RCC 7860 (cell line): Measurements from ENCODE around the gene RBX1.
A peak's percentile ranks its signal among the peaks of the same experiment; 100 is the strongest.
"Not testable (repeated sequence)": the region's sequence is repeated elsewhere in the genome, so short reads cannot be mapped to it uniquely, and the experiment has no call there.

Experiments
- DNase-seq: peaks from one replicate; pipeline ENCODE4 v3.0.0-alpha.2; 2015; ENCODE audit warnings: low spot score
- FAIRE-seq: peaks from 2 replicates; lab custom pipeline; 2012; peaks lifted over from hg19 to GRCh38; lab: Jason Lieb, UNC

Gene RBX1

GRCh38 chr22:40950962-40951794 lies at the start of gene RBX1:
RBX1 (plus strand) TSS chr22:40951378; CDS start chr22:40951399, 21 bp downstream.
- FAIRE-seq: peak; percentile 79

DNA sequence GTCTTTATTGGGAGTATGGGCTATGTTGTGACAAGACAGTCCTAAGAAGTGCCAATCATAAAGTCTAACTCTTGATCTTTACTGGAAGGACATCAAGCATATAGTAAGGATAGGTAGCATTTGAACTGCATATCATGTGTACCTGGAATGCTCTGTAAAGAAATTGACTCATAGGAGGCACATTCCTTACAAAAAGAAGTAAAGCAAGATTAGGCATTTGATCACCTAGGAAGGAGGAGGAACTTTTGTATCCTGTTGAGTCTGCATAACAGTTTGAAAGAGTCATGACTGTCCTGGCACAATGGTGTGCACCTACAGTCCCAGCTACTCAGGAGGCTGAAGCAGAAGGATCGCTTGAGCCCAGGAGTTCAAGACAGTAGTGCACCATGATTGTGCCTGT lies 47.1 kb upstream of the RBX1 start:
- no peak for DNase-seq
- no peak for FAIRE-seq

More at GRCh38 chr22:40950962-40951794, at the start of gene RBX1:
- peak; percentile 92 for DNase-seq

DNA sequence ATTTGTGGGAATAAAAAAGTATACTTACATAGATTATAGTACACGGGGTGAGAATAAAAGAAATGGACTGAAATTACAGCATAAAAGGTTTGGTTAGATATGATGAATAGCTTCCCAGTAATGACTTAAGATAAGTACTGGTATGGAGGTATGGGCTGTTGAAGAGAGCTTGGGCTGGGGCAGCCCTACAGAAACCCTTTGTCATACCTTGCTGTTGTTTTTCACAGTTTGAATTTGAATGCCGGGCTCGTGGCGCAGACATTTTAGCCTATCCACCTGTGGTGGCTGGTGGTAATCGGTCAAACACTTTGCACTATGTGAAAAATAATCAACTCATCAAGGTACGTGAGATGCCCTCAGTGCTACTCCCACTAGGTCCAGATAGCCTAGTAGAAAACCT lies 42.3 kb upstream of the RBX1 start:
- no peak for FAIRE-seq
- no peak for DNase-seq

- no peak for FAIRE-seq
- DNase-seq: no peak
These were observed 39.4 kb upstream of the RBX1 start for GRCh38 chr22:40911772-40912171.

GRCh38 chr22:40912987-40913386 lies 38.2 kb upstream of the RBX1 start:
- FAIRE-seq, DNase-seq: not testable (repeated sequence)

- FAIRE-seq (no peak), DNase-seq (no peak)
These were observed 31.7 kb upstream of the RBX1 start for GRCh38 chr22:40919446-40919845.

DNA sequence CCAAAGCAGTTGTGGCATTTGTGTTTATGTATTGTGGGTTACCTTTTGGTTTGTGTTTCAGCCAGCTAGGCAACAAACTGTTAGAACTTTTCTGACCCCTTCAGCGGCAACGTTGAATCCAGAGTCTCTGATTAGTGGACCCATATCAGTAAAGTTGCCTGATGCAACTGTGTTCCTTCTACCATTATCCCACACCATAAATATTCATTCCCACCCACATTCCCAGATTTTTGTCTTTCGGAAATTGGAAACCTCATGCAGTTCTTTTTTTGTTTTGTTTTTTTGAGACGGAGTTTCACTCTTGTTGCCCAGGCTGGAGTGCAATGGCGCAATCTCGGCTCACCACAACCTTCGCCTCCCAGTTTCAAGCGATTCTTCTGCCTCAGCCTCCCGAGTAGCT lies 30.7 kb upstream of the RBX1 start:
- DNase-seq (no peak), FAIRE-seq (no peak)

- DNase-seq (peak; percentile 30), FAIRE-seq (peak; percentile 75)
These were observed 28.5 kb upstream of the RBX1 start for GRCh38 chr22:40922484-40923303.

- FAIRE-seq (no peak), DNase-seq (no peak)
These were observed 22.5 kb upstream of the RBX1 start for GRCh38 chr22:40928657-40929056.

DNA sequence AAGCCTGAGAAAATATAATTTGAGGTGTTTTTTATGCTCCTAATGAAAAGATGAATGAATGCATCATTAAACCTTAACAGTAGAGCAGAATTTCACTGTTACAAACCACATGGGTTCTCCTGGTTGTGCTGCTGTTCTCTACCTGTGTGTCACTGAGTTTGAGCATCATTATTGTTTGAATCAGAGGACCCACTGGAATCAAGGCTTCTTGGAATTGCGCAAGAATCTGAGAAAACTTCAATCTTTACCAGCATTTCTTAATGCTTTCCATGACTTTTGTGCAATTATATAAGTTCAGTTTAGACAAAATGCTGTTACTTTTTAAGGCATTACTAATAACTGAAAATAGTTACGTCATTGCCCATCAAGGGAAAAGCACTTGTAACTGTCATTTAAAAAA lies 18.8 kb upstream of the RBX1 start:
- no peak for FAIRE-seq
- no peak for DNase-seq

- FAIRE-seq: no peak
- DNase-seq: no peak
These were observed 12.0 kb upstream of the RBX1 start for GRCh38 chr22:40939202-40939601.

DNA sequence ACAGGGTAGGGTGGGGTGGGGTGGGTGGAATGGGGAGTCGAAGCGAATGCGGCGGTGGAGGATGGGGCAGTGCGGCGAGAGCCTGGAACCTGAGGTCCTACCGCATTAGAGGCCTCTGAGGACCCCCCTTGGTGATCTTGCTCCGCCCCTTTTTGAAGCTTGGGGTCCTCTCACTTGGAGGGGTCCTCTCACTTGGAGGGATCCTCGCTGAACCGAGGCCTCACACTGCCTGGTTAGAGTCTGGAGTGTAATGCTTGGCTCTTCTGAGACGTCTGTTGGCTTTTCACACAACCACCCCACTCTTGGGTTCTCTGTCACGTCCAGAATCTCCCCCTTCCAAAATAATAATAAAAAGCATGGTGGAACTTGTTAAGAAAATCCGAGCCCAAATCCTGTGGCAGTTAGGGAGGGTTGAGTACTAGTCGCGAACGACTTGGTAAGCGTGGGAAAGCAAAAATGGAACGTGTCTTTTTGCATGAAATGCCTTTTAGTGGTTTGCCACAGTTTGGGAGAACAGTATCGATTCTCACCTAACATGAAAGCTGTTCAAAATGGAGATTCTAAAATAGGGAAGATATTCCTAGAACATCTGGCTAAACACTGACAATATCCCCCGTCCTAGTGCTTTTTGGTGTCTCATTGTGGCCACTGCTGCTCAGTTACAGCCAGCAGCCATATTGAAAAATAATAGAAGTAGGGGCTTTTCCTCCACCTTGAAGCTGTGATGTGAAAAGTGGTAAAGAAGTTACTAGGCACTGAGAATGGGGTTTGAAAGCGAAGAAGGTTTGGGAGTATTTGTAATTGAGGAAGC lies 822 bp downstream of the RBX1 start:
- FAIRE-seq (no peak), DNase-seq (no peak)

GRCh38 chr22:40953471-40953870 lies 2.3 kb downstream of the RBX1 start:
- no peak for FAIRE-seq
- DNase-seq: no peak

DNA sequence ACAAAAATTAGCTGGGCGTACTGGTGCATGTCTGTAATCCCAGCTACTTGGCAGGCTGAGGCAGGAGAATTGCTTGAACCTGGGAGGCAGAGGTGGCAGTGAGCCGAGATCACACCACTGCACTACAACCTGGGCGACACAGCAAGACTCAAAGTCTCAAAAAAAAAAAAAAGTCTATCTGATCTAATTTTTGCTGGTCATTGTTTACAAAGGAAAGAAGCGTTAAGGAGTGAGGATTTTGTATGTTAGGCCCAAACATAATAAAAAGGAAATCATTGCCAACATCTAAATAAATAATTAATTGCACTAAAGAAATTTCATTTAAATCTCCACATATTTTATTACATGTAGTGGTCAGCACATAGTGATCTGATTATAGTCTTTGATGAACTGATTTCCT lies 2.9 kb downstream of the RBX1 start:
- no peak for DNase-seq
- no peak for FAIRE-seq

- DNase-seq (no peak), FAIRE-seq (no peak)
These were observed 4.4 kb downstream of the RBX1 start for GRCh38 chr22:40955571-40955970.

DNA sequence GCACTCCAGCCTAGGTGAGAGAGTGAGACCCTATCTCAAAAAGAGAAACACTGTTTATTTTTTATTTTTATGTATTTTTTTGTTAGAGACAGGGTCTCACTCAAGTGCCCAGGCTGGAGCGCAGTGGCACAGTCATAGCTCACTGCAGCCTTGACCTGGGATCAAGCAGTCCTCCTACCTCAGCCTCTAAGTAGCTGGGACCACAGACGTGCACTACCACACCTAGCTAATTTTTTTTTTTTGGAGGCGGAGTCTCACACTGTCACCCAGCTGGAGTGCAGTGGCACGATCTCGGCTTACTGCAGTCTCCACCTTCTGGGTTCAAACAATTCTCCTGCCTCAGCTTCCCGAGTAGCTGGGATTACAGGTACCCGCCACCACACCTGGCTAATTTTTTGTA lies 6.4 kb downstream of the RBX1 start:
- DNase-seq (no peak), FAIRE-seq (no peak)

- DNase-seq (no peak), FAIRE-seq (no peak)
These were observed 7.1 kb downstream of the RBX1 start for GRCh38 chr22:40958299-40958698.

- DNase-seq: no peak
- FAIRE-seq: no peak
These were observed 9.0 kb downstream of the RBX1 start for GRCh38 chr22:40960145-40960544.

DNA sequence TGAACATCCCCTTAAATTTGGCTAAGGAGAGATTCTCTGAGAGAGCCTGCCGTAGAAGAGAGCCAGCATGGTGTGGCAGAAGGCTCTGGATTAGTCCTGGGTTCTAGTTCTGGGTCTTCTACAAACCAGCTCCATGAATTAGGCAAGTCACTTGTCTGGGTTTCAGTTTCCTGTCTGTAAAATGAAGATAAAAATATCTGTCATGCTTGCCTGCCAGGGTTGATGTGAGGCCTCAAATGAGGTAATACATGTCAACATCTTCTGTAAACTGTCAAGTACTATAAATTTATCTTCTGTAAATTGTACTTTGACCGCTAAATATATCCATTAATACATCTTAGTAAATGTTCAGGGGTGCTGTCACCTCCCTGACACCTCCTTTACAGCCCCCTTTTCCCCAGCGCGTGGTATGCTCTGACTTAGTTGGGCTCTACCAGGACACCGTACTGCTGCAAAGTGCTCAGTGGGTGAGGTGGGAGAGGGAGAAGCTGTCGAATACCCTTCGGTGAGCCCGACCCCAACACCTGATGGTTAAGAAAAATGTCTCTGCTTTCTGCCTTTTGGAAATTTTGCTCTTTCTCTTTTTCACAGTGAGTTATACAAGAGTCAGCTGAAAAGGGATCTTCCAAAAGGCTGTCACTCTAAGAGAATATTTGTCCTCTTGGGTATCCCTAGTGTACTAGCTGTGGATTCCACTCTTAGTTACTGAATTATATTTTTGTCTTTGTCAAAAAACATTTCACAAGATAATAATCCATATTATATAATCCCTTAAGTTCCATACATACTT lies 15.0 kb downstream of the RBX1 start:
- FAIRE-seq (no peak), DNase-seq (no peak)

DNA sequence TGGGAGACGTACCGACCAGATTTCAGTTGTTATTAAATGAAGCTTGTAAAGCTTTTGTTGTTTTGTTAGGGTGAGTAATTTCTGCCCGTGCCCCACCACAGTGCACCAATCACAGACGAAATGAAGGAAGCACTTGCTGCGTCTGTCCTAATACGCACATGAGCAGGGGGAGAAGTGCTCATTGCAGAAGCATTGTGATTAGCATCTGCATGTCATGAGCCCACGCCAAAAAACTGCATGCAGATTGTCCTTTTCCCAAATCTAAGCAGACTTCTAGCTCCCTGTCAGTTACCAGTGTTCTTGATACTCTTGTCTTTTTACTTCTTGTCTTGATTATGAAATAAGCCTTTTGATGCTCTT lies 15.5 kb downstream of the RBX1 start:
- DNase-seq (no peak), FAIRE-seq (no peak)
